GM23248 (cell line): Measurements from ENCODE around the gene NEK10.

ENCODE experiments used
- EZH2 ChIP-seq: fragments of 200-600 bp; sonication (generic); IDR thresholded peaks from 2 replicates; pipeline ENCODE4 v1.6.1; 2018; ENCODE audit warnings: antibody characterized with exemption, mild to moderate bottlenecking; ENCODE audit not compliant: insufficient read depth, poor library complexity, severe bottlenecking
- EZH2phosphoT487 ChIP-seq: fragments of 200-600 bp; sonication (generic); IDR thresholded peaks from 2 replicates; pipeline ENCODE4 v1.6.1; 2018; ENCODE audit warnings: antibody characterized with exemption, moderate library complexity, mild to moderate bottlenecking, low read depth; ENCODE audit not compliant: insufficient read depth

DNA sequence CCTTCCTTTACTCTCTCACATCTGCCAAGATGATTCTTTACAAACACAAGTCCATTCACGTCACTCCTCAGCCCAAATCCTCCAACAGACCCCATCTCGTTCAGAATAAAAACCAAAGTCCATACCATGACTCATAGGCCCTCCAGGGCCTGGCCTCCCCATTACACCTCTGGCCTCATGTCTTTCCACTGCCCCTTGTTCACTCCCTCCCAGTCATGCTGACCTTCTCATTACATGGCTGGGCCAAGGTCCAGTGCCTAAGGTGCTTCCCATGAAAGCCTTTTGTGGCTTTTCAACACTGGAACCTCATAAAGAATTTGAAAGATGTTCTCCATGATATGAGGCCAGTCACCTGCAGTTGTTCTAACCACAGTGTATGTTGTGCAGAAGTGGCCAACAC, 44.5 kb downstream of the NEK10 start:
- TF ChIP-seq EZH2phosphoT487 (no peak), EZH2 (no peak)
